H9 (cell line): ENCODE data around the gene RNF13. TPM values are rescaled to one million over a fixed set of nuclear protein-coding genes. Genes with fewer than 3 reads are reported as not detected.

Source experiments
- DNase-seq: peaks from one replicate; pipeline ENCODE4 v3.0.0-alpha.2; 2017
- H2AFZ ChIP-seq: one replicate; pipeline ENCODE4 v1.6.1; 2013; ENCODE audit warnings: mild to moderate bottlenecking, low read length, control low read depth, moderate library complexity
- H2AK5ac ChIP-seq: 2 replicates; pipeline ENCODE4 v1.6.1; 2013; ENCODE audit warnings: low read length, control low read depth, mixed read lengths; ENCODE audit not compliant: insufficient read length
- H2BK120ac ChIP-seq: one replicate; pipeline ENCODE4 v1.6.1; 2013; ENCODE audit warnings: low read depth, mild to moderate bottlenecking, low read length, control low read depth, inconsistent platforms; ENCODE audit not compliant: poor library complexity, severe bottlenecking
- H2BK12ac ChIP-seq: 2 replicates; pipeline ENCODE4 v1.6.1; 2013; ENCODE audit warnings: low read length, control low read depth, mixed read lengths, low read depth; ENCODE audit not compliant: insufficient read length
- H2BK15ac ChIP-seq: 2 replicates; pipeline ENCODE4 v1.6.1; 2013; ENCODE audit warnings: low read depth, low read length, control low read depth
- H2BK20ac ChIP-seq: one replicate; pipeline ENCODE4 v1.6.1; 2013; ENCODE audit warnings: low read depth, mild to moderate bottlenecking, low read length, control low read depth, inconsistent platforms; ENCODE audit not compliant: poor library complexity, severe bottlenecking
- H2BK5ac ChIP-seq: 2 replicates; pipeline ENCODE4 v1.6.1; 2013; ENCODE audit warnings: low read length, control low read depth, mixed read lengths; ENCODE audit not compliant: insufficient read length
- H3K14ac ChIP-seq: 2 replicates; pipeline ENCODE4 v1.6.1; 2013; ENCODE audit warnings: low read length, control low read depth; ENCODE audit not compliant: insufficient read depth
- H3K18ac ChIP-seq: 2 replicates; pipeline ENCODE4 v1.6.1; 2013; ENCODE audit warnings: low read depth, mild to moderate bottlenecking, mixed read lengths, low read length, control low read depth; ENCODE audit not compliant: insufficient read length
- H3K23ac ChIP-seq: 2 replicates; pipeline ENCODE4 v1.6.1; 2013; ENCODE audit warnings: low read length, control low read depth, mixed read lengths, low read depth; ENCODE audit not compliant: insufficient read length
- H3K23me2 ChIP-seq: 2 replicates; pipeline ENCODE4 v1.6.1; 2013; ENCODE audit warnings: low read depth, mild to moderate bottlenecking, mixed read lengths, low read length, control low read depth; ENCODE audit not compliant: insufficient read length, poor library complexity, severe bottlenecking
- H3K27ac ChIP-seq: 2 replicates; pipeline ENCODE4 v1.5.1; 2013; ENCODE audit warnings: low read length, control low read depth, mixed read lengths, low read depth; ENCODE audit not compliant: insufficient read length
- H3K27me3 ChIP-seq: 2 replicates; pipeline ENCODE4 v1.6.1; 2013; ENCODE audit warnings: low read length, control low read depth, inconsistent platforms; ENCODE audit not compliant: insufficient read depth
- H3K4ac ChIP-seq: 2 replicates; pipeline ENCODE4 v1.6.1; 2013; ENCODE audit warnings: low read depth, mild to moderate bottlenecking, control low read depth, inconsistent platforms, low read length, moderate library complexity
- H3K4me1 ChIP-seq: 2 replicates; pipeline ENCODE4 v1.6.1; 2013; ENCODE audit warnings: low read length, control low read depth, inconsistent platforms; ENCODE audit not compliant: insufficient read depth
- H3K4me2 ChIP-seq: 2 replicates; pipeline ENCODE4 v1.6.1; 2013; ENCODE audit warnings: low read length, control low read depth, mixed read lengths; ENCODE audit not compliant: insufficient read length, insufficient read depth
- H3K56ac ChIP-seq: 2 replicates; pipeline ENCODE4 v1.6.1; 2013; ENCODE audit warnings: low read depth, mild to moderate bottlenecking, mixed read lengths, low read length, control low read depth; ENCODE audit not compliant: insufficient read length
- H3K79me1 ChIP-seq: 2 replicates; pipeline ENCODE4 v1.6.1; 2013; ENCODE audit warnings: low read depth, mild to moderate bottlenecking, moderate library complexity, low read length, control low read depth, inconsistent platforms; ENCODE audit not compliant: insufficient read depth, poor library complexity, severe bottlenecking
- H3K79me2 ChIP-seq: 2 replicates; pipeline ENCODE4 v1.6.1; 2013; ENCODE audit warnings: low read length, control low read depth, inconsistent platforms; ENCODE audit not compliant: insufficient read depth
- H3K9ac ChIP-seq: 2 replicates; pipeline ENCODE4 v1.6.1; 2013; ENCODE audit warnings: low read length, control low read depth, mixed read lengths; ENCODE audit not compliant: insufficient read length; ENCODE audit errors: extremely low read depth
- H3K9me3 ChIP-seq: one replicate; pipeline ENCODE4 v1.6.1; 2013; ENCODE audit warnings: low read depth, low read length, inconsistent platforms; ENCODE audit not compliant: control insufficient read depth
- H3T11ph ChIP-seq: one replicate; pipeline ENCODE4 v1.6.1; 2013; ENCODE audit warnings: mild to moderate bottlenecking, low read length, control low read depth, inconsistent platforms
- H4K20me1 ChIP-seq: one replicate; pipeline ENCODE4 v1.6.1; 2013; ENCODE audit not compliant: control insufficient read depth, insufficient read length, insufficient read depth
- H4K5ac ChIP-seq: 2 replicates; pipeline ENCODE4 v1.6.1; 2013; ENCODE audit warnings: low read depth, mild to moderate bottlenecking, mixed read lengths, low read length, control low read depth; ENCODE audit not compliant: insufficient read length
- H4K8ac ChIP-seq: replicated peaks from 2 replicates; pipeline ENCODE4 v1.6.1; 2013; ENCODE audit warnings: low read length, control low read depth, mixed read lengths, low read depth; ENCODE audit not compliant: insufficient read length
- H4K91ac ChIP-seq: 2 replicates; pipeline ENCODE4 v1.6.1; 2013; ENCODE audit warnings: low read depth, mild to moderate bottlenecking, moderate library complexity, mixed read lengths, low read length, control low read depth; ENCODE audit not compliant: insufficient read length
- H3K27ac Mint-ChIP-seq, 3 experiments: 2 replicates in 2 of 3; 3 replicates in 1 of 3; pipeline ENCODE4 v1.8.0; 2020 to 2021; ENCODE audit warnings: mixed read lengths in 3 of 3, mild to moderate bottlenecking in 1 of 3, moderate library complexity in 1 of 3
- H3K27me3 Mint-ChIP-seq: 2 replicates; pipeline ENCODE4 v1.8.0; 2021; ENCODE audit warnings: low read depth, mild to moderate bottlenecking, moderate library complexity, mixed read lengths
- H3K36me3 Mint-ChIP-seq, 3 experiments: 2 replicates in 2 of 3; 3 replicates in 1 of 3; pipeline ENCODE4 v1.8.0; 2020 to 2021; ENCODE audit warnings: low read depth in 3 of 3, mixed read lengths in 3 of 3; ENCODE audit not compliant: insufficient read depth in 1 of 3
- H3K4me1 Mint-ChIP-seq, 2 experiments: 2 replicates each; pipeline ENCODE4 v1.8.0; 2020; ENCODE audit warnings: mixed read lengths in 2 of 2
- H3K4me3 Mint-ChIP-seq, 2 experiments: 2 replicates in 1 of 2; 3 replicates in 1 of 2; pipeline ENCODE4 v1.8.0; 2020 to 2021; ENCODE audit warnings: mild to moderate bottlenecking in 2 of 2, mixed read lengths in 2 of 2, moderate library complexity in 1 of 2
- H3K9me3 Mint-ChIP-seq, 2 experiments: 2 replicates in 1 of 2; 3 replicates in 1 of 2; pipeline ENCODE4 v1.8.0; 2020; ENCODE audit warnings: mild to moderate bottlenecking in 2 of 2, mixed read lengths in 2 of 2, moderate library complexity in 1 of 2
- WGBS: extraction: QIAGEN DNeasy Blood & Tissue Kit; methylation state at CpG from one replicate; pipeline ENCODE4 v1.1.7; 2013; ENCODE audit warnings: missing lambda C conversion rate, low lambda C conversion rate, mixed read lengths; ENCODE audit not compliant: insufficient read length; ENCODE audit errors: extremely low coverage; 5-methylcytosine and 5-hydroxymethylcytosine counted together
- total RNA-seq: library from RNA; stranded (reverse); gene quantifications from 2 replicates; pipeline ENCODE4 v1.2.1, GENCODE V29; 2021
- TF ChIP-seq, protein P1 (sequence below): fragments of 200-600 bp; sonication (generic); conservative IDR thresholded peaks from 3 replicates; pipeline ENCODE4 v1.8.0; 2021; ENCODE audit warnings: antibody characterized with exemption, mild to moderate bottlenecking

RNF13 gene
- total RNA-seq, 1 experiment from 2014 or later, result 23.4 TPM

DNA sequence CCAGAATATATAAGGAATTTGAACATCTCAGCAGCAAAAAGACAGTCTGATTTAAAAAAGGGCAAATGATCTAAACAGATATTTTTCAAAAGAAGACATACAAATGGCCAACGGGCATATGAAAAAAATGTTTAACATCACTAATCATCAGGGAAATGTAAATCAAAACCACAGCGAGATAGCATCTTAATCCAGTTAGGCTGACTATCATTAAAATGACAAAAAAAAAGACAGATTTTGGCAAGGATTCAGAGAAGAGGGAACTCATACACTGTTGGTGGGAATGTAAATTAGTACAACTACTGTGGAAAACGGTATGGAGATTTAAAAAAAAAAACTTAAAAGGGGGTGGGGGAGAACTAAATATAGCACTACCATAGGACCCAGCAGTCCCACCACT, 47.9 kb downstream of the RNF13 start:
- no peak overlapping the region for H3K4me2 ChIP-seq
- H3K27ac ChIP-seq, result no peak overlapping the region
- no peak overlapping the region for H3K18ac ChIP-seq
- H3K23ac ChIP-seq, result no peak overlapping the region
- H3K56ac ChIP-seq, result no peak overlapping the region
- no peak for DNase-seq
- no peak overlapping the region for H3K14ac ChIP-seq
- no peak overlapping the region for H2AK5ac ChIP-seq
- H2AFZ ChIP-seq, result no peak overlapping the region
- H3K9me3 ChIP-seq, result no peaks in the 10 kb centered on the region
- H3K4me1 ChIP-seq, result no peaks in the 10 kb centered on the region
- no peaks in the 10 kb centered on the region for H3K23me2 ChIP-seq
- H4K20me1 ChIP-seq, result no peaks in the 10 kb centered on the region
- H3K27me3 ChIP-seq, result no peaks in the 10 kb centered on the region
- H3T11ph ChIP-seq, result no peak overlapping the region
- TF ChIP-seq, protein P1, sequence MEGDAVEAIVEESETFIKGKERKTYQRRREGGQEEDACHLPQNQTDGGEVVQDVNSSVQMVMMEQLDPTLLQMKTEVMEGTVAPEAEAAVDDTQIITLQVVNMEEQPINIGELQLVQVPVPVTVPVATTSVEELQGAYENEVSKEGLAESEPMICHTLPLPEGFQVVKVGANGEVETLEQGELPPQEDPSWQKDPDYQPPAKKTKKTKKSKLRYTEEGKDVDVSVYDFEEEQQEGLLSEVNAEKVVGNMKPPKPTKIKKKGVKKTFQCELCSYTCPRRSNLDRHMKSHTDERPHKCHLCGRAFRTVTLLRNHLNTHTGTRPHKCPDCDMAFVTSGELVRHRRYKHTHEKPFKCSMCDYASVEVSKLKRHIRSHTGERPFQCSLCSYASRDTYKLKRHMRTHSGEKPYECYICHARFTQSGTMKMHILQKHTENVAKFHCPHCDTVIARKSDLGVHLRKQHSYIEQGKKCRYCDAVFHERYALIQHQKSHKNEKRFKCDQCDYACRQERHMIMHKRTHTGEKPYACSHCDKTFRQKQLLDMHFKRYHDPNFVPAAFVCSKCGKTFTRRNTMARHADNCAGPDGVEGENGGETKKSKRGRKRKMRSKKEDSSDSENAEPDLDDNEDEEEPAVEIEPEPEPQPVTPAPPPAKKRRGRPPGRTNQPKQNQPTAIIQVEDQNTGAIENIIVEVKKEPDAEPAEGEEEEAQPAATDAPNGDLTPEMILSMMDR, result no peak
- no peaks in the 10 kb centered on the region for H3K79me2 ChIP-seq
- H2BK5ac ChIP-seq, result no peak overlapping the region
- Mint-ChIP-seq H3K4me3 (no peak overlapping the region), H3K9me3 (no peaks in the 10 kb centered on the region; a peak in 1 of 5 replicates), H3K36me3 (peaks cover 5 to 11% (median 8%) of the 10 kb centered on the region in 3 experiments), H3K27me3 (no peaks in the 10 kb centered on the region), H3K27ac (no peak overlapping the region), H3K4me1 (peaks cover 15 to 18% of the 10 kb centered on the region in 2 experiments)
- no peak overlapping the region for H2BK20ac ChIP-seq
- no peak overlapping the region for H3K4ac ChIP-seq
- H2BK120ac ChIP-seq, result no peak overlapping the region
- no peak overlapping the region for H3K9ac ChIP-seq
- no peak overlapping the region for H2BK12ac ChIP-seq
- no peak overlapping the region for H4K91ac ChIP-seq
- H2BK15ac ChIP-seq, result no peak overlapping the region
- no peaks in the 10 kb centered on the region for H3K79me1 ChIP-seq
- WGBS, result no CpG with 5 or more reads among the region's 3 CpGs
- no peak overlapping the region for H4K5ac ChIP-seq
- no peak overlapping the region for H4K8ac ChIP-seq
